A549 (cell line): ENCODE results near the gene MOB1B. TPM values are rescaled to one million over a fixed set of nuclear protein-coding genes. Genes with fewer than 3 reads are reported as not detected.

ENCODE experiments used
- ATAC-seq, 2 experiments: fragments of 200-7000 bp in 1 of 2; fragments of >200 bp in 1 of 2; cut with Nextera tagmentation in 1 of 2; cut with Tn5 transposase in 1 of 2; 3 replicates each; pipeline versions ENCODE4 v1.8.0 to v1.9.1; 2018 to 2020; ENCODE audit warnings: mild to moderate bottlenecking in 1 of 2, moderate library complexity in 1 of 2
- CTCF ChIA-PET: fragments of 300-600 bp; sonication (Branson Sonifier 250); formaldehyde crosslinking; extraction: SDS; loops from one replicate; lab custom pipeline; 2021; ENCODE audit warnings: antibody characterized with exemption, inconsistent platforms; lab: Yijun Ruan, JAX
- POLR2A ChIA-PET: fragments of 350-600 bp; formaldehyde crosslinking; extraction: SDS; loops from one replicate; lab custom pipeline; 2021; ENCODE audit warnings: antibody characterized with exemption, inconsistent platforms; lab: Yijun Ruan, JAX
- DNase-seq, 2 experiments: peaks; one replicate each; pipeline versions ENCODE4 v3.0.0 to v3.0.0-alpha.2; 2011 to 2016; ENCODE audit warnings: low read depth in 1 of 2, low spot score in 1 of 2
- FAIRE-seq: peaks from 2 replicates; lab custom pipeline; 2011; peaks lifted over from hg19 to GRCh38; lab: Jason Lieb, UNC
- H3K27ac ChIP-seq, 2 experiments: fragments of >200 bp; sonication (Bioruptor Twin); formaldehyde crosslinking; 3 replicates each; pipeline ENCODE4 v1.5.1; 2016 to 2017
- H3K4me1 ChIP-seq: fragments of >200 bp; sonication (Bioruptor Twin); formaldehyde crosslinking; 3 replicates; pipeline ENCODE4 v1.6.1; 2016
- H3K4me2 ChIP-seq: fragments of >200 bp; sonication (Bioruptor Twin); formaldehyde crosslinking; 3 replicates; pipeline ENCODE4 v1.6.1; 2016
- H3K4me3 ChIP-seq: fragments of >200 bp; sonication (Bioruptor Twin); formaldehyde crosslinking; 3 replicates; pipeline ENCODE4 v1.5.1; 2016
- H3K9me3 ChIP-seq: fragments of >200 bp; sonication (Bioruptor Twin); formaldehyde crosslinking; 3 replicates; pipeline ENCODE4 v1.6.1; 2016
- CHD4 ChIP-seq: fragments of 200-600 bp; sonication (generic); IDR thresholded peaks from 2 replicates; pipeline ENCODE4 v1.6.1; 2016; ENCODE audit warnings: antibody characterized with exemption, mild to moderate bottlenecking, borderline replicate concordance
- E2F6 ChIP-seq: IDR thresholded peaks from 2 replicates; pipeline ENCODE4 v1.6.1; 2012; ENCODE audit warnings: low read depth, borderline replicate concordance
- EHF ChIP-seq: fragments of 250-450 bp; sonication (Bioruptor Pico); IDR thresholded peaks from 2 replicates; pipeline ENCODE4 v1.5.0; 2020; ENCODE audit warnings: mild to moderate bottlenecking
- FOSL2 ChIP-seq, 2 experiments: fragments of 450-650 bp in 1 of 2; fragments of >200 bp in 1 of 2; sonication (Bioruptor Twin) in 1 of 2; formaldehyde crosslinking; IDR thresholded peaks; 2 replicates each; pipeline versions ENCODE4 v1.5.0 to v1.6.1; 2016 to 2020; ENCODE audit warnings: mild to moderate bottlenecking in 1 of 2, moderate library complexity in 1 of 2
- HDAC2 ChIP-seq: fragments of 200-600 bp; sonication (generic); IDR thresholded peaks from 2 replicates; pipeline ENCODE4 v1.6.1; 2016
- HMGXB4 ChIP-seq: fragments of 250-450 bp; sonication (Bioruptor Pico); IDR thresholded peaks from 2 replicates; pipeline ENCODE4 v1.5.0; 2021; ENCODE audit warnings: mild to moderate bottlenecking, moderate library complexity, borderline replicate concordance
- HOXB5 ChIP-seq: fragments of 250-450 bp; sonication (Bioruptor Pico); IDR thresholded peaks from 2 replicates; pipeline ENCODE4 v1.5.0; 2020; ENCODE audit warnings: mild to moderate bottlenecking, moderate library complexity
- JUNB ChIP-seq: fragments of >200 bp; sonication (Bioruptor Twin); formaldehyde crosslinking; IDR thresholded peaks from 2 replicates; pipeline ENCODE4 v1.6.1; 2016
- POLR2A ChIP-seq: IDR thresholded peaks from 2 replicates; pipeline ENCODE4 v1.6.1; 2012; ENCODE audit warnings: mild to moderate bottlenecking, low read length
- RAD21 ChIP-seq, 2 experiments: fragments of >200 bp in 1 of 2; sonication (Bioruptor Twin) in 1 of 2; formaldehyde crosslinking in 1 of 2; IDR thresholded peaks in 1 of 2; conservative IDR thresholded peaks in 1 of 2; 2 replicates in 1 of 2; 3 replicates in 1 of 2; pipeline ENCODE4 v1.6.1; 2012 to 2018; ENCODE audit warnings: inconsistent platforms in 1 of 2
- REST ChIP-seq: fragments of 200-600 bp; sonication (generic); IDR thresholded peaks from 2 replicates; pipeline ENCODE4 v1.6.1; 2016; ENCODE audit warnings: antibody characterized with exemption, mild to moderate bottlenecking, moderate library complexity
- SMC3 ChIP-seq: fragments of >200 bp; sonication (Bioruptor Twin); formaldehyde crosslinking; IDR thresholded peaks from 3 replicates; pipeline ENCODE4 v1.6.1; 2018; ENCODE audit warnings: inconsistent platforms
- ZC3H11A ChIP-seq: fragments of 450-650 bp; IDR thresholded peaks from 2 replicates; pipeline ENCODE4 v1.6.1; 2014; ENCODE audit warnings: antibody characterized with exemption, mild to moderate bottlenecking
- WGBS: methylation state at CpG from one replicate; pipeline ENCODE4 v1.1.6; 2017; ENCODE audit errors: missing lambda C conversion rate; 5-methylcytosine and 5-hydroxymethylcytosine counted together
- polyA plus RNA-seq, 4 experiments: library from polyadenylated mRNA; depleted of rRNA in 3 of 4; stranded (reverse); fragments of >200 nt; fragmentation: RNase III in 1 of 4; extraction: RNeasy Plus Mini Kit Qiagen cat#74134 plus additional on column Dnase treatment in 1 of 4; gene quantifications; 2 replicates in 3 of 4; 3 replicates in 1 of 4; pipeline ENCODE4 v1.2.3, GENCODE V29; 2011 to 2017

Gene MOB1B
- polyA plus RNA-seq, 2 of the 4 experiments (the other 2 are of a cell fraction) = 6.7 to 9.5 TPM

- H3K4me3 ChIP-seq = no peak overlapping the region
- FAIRE-seq (no peak), DNase-seq (no peak), ATAC-seq (no peak)
- ChIA-PET CTCF (no interaction called here), POLR2A (no interaction called here)
- TF ChIP-seq HOXB5 (CRISPR knock-in tag) = no peak
- TF ChIP-seq E2F6 = no peak
- no peak for TF ChIP-seq REST
- TF ChIP-seq RAD21 (conservative IDR thresholded peaks at IDR 0.05 in 1 of 2, IDR thresholded peaks at IDR 0.05 in 1 of 2) = no peak
- TF ChIP-seq HDAC2 = no peak
- no peak for TF ChIP-seq SMC3
- TF ChIP-seq FOSL2 (IDR thresholded peaks at IDR 0.05) = no peak
- no peak for TF ChIP-seq FOSL2 (CRISPR knock-in tag; IDR thresholded peaks at IDR 0.05)
- no peak for TF ChIP-seq JUNB
- no peak for TF ChIP-seq POLR2A
- 90% methylated on average over 2 of the region's 2 CpGs for WGBS
- no peak overlapping the region for H3K27ac ChIP-seq
- no peak overlapping the region for H3K4me2 ChIP-seq
- no peaks in the 10 kb centered on the region for H3K9me3 ChIP-seq
- no peaks in the 10 kb centered on the region for H3K4me1 ChIP-seq
Observed at GRCh38 chr4:70914631-70915030, 12.5 kb downstream of the MOB1B start.

GRCh38 chr4:70915036-70915815, 13.1 kb downstream of the MOB1B start:
- H3K4me3 ChIP-seq = no peak overlapping the region
- no peaks in the 10 kb centered on the region for H3K4me1 ChIP-seq
- H3K9me3 ChIP-seq = no peaks in the 10 kb centered on the region
- CTCF ChIA-PET = no interaction called here
- no peak overlapping the region for H3K4me2 ChIP-seq
- no peak overlapping the region for H3K27ac ChIP-seq
- WGBS = 89% methylated on average over 14 of the region's 14 CpGs
- TF ChIP-seq EHF (no peak), HDAC2 (no peak), E2F6 (no peak), REST (no peak), CHD4 (no peak), ZC3H11A (no peak), HMGXB4 (CRISPR knock-in tag) (no peak)
- no peak for ATAC-seq
- FAIRE-seq = no peak
- POLR2A ChIA-PET = no interaction called here
- DNase-seq = no peak
